Dedifferentiated amniotic fluid mesenchymal stem cell (primary cell): Measurements from ENCODE around the gene NBPF6.
"Not testable (repeated sequence)": the region's sequence is repeated elsewhere in the genome, so short reads cannot be mapped to it uniquely, and the experiment has no call there.

Experiments used
- DNase-seq: peaks from one replicate; pipeline ENCODE4 v3.0.0-alpha.2; 2016; ENCODE audit errors: extremely low spot score

Gene NBPF6

DNA sequence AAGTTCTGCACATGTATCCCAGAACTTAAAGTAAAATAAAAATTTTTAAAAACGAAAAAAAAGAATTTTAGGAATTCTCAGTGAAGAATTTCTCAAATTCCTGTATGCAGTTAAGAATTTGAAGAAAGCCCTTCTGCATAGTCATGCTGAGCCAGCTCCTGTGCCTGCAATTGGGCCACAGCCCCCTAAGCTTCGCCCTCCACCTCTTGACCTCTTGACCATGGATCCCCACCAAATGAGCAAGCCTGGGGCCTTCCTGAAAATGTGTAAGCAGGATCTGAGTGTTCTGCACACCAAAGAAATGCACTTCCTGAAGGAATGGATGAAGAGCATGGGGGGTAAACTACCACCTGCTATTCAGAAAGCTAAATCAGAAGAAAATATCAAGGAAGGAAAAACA, 52.0 kb downstream of the NBPF6 start:
- peak; percentile 12 for DNase-seq

DNA sequence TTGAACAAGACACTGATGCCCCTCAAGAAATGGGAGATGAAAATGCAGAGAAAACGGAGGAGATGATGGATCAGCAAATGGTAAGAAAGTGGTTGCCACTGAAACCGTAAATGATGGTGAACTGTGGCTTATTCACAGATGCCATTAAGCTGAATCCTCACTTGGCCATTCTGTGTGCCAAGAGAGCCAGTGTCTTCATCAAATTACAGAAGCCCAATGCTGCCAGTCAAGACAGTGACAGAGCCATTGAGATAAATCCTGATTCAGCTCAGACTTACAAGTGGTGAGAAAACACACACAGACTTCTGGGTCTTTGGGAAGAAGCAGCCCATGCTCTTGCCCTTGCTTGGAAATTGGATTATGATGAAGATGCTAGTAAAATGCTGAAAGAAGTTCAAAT, 52.5 kb downstream of the NBPF6 start:
- peak; percentile 14 for DNase-seq

DNA sequence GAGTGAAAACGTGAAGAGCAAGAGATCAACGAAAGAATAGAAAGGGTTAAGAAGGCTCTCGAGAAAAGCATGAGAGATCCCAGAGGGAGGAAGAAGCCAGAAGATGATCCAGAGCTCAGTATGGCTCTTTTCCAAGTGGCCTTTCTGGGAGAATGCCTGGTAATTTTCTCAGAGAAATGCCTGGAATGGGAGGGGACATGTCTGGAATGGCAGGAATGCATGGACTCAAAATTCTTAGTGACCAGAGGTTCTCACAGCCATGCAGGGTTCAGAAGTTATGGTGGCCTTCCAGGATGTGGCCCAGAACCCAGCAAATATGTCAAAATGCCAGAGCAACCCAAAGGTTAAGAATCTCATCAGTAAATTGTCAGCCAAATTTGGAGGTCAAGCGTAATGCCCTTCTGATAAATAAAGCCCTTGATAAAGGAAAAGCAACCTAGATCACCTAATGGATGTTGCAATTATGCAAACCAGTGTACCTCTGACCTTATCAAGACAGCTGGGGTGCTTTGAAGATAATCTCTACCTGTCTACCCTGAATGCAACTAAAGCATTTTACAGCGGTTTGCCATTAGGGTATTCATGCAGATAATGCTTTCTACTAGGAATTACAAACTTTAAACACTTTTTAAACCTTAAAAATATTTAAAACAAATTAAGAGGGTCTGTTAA, 53.1 kb downstream of the NBPF6 start:
- DNase-seq, result peak; percentile 77

DNA sequence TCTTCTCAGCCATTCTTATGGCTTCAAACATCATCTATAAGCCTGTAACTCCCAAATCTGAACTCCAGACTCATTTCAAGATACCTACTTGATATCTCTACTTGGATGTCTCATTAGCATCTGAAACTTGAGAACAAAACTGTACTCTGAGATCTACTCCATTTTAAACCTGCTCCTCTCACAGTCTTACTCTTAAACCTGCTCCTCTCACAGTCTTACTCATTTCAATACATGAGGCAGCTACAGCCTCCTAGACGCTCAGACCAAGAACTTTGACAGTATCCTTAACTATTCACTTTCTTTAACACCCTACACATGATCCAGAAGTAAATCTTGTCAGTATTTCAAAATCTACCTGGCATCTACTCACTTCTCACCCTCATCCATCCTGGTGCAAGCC, 54.3 kb downstream of the NBPF6 start:
- peak; percentile 9 for DNase-seq

GRCh38 chr1:108505763-108506070, 55.6 kb downstream of the NBPF6 start:
- DNase-seq, result no peak

GRCh38 chr1:108511764-108512163, 61.6 kb downstream of the NBPF6 start:
- peak; percentile 11 for DNase-seq

DNA sequence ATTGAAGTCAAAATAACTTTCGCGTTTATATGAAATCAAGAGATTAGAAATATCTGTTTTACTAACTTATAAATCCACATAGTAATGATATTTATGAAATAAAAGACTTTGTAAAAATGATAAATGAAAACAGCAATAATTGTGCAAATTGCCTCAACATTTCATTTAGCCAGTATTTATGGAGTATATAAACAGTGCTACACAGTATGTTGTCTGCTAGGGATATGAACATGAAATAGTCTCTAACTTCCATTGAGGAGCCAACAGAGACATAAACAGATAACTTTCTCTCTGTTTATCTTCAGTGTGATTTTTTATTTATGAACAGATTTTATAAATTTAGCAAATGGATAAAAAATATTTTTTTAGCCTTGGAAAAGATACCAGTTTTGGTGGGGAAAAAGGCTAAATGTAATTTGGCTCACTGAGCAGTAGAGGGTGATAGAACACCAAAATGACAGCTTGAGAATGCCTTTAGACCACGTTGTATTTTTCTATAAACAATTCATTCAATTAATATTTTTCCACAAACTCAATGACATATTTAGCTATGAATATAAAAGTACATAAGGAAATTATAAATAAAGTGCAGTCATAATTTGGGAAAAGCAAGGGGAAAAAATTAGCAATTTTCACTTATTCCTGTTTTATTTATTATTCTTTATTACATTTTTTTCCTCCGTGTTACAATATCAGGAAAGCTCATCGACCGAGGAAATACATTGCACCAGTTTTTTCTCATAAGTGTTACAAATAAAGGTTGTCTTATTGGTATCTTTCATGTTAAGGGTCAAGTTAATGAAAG, 62.3 kb downstream of the NBPF6 start:
- peak; percentile 37 for DNase-seq

GRCh38 chr1:108513044-108513415, 62.9 kb downstream of the NBPF6 start:
- DNase-seq, result no peak

GRCh38 chr1:108513914-108514313, 63.8 kb downstream of the NBPF6 start:
- DNase-seq, result not testable (repeated sequence)

- DNase-seq, result not testable (repeated sequence)
These were observed 67.3 kb downstream of the NBPF6 start for GRCh38 chr1:108517301-108517897.
